HL-60 (cell line): ENCODE data around the gene INKA2.

Experiments
- REST ChIP-seq: IDR thresholded peaks from 2 replicates; pipeline ENCODE4 v1.6.1; 2012; ENCODE audit warnings: low read depth; ENCODE audit not compliant: insufficient replicate concordance
- SPI1 ChIP-seq: IDR thresholded peaks from 2 replicates; pipeline ENCODE4 v1.6.1; 2012; ENCODE audit warnings: low read depth, mild to moderate bottlenecking, borderline replicate concordance
- TF ChIP-seq, protein P1 (sequence below): IDR thresholded peaks from one replicate; pipeline ENCODE4 v1.5.1; 2011; ENCODE audit warnings: low read length, control low read depth, inconsistent platforms; ENCODE audit not compliant: insufficient read depth

DNA sequence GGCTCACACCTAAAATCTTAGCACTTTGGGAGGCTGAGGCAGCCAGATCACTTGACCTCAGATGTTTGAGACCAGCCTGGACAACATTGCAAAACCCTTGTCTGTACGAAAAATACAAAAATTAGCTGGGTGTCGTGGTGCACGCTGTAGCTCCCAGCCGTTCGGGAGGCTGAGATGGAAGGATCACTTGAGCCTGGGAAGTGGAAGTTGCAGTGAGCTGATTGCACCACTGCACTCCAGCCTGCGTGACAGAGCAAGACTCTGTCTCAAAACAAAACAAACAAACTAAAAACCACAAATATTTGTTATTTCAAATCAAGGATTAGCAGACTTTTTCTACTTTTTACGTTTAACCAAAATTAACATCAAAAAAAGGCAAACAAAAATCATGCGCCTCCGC, 31.3 kb downstream of the INKA2 start:
- TF ChIP-seq, protein P1, sequence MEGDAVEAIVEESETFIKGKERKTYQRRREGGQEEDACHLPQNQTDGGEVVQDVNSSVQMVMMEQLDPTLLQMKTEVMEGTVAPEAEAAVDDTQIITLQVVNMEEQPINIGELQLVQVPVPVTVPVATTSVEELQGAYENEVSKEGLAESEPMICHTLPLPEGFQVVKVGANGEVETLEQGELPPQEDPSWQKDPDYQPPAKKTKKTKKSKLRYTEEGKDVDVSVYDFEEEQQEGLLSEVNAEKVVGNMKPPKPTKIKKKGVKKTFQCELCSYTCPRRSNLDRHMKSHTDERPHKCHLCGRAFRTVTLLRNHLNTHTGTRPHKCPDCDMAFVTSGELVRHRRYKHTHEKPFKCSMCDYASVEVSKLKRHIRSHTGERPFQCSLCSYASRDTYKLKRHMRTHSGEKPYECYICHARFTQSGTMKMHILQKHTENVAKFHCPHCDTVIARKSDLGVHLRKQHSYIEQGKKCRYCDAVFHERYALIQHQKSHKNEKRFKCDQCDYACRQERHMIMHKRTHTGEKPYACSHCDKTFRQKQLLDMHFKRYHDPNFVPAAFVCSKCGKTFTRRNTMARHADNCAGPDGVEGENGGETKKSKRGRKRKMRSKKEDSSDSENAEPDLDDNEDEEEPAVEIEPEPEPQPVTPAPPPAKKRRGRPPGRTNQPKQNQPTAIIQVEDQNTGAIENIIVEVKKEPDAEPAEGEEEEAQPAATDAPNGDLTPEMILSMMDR = no peak
- no peak for TF ChIP-seq SPI1
- TF ChIP-seq REST = no peak
